Chondrocyte (in vitro differentiated cells): Measurements from ENCODE around the gene PIK3CB. TPM values are rescaled to one million over a fixed set of nuclear protein-coding genes. Genes with fewer than 3 reads are reported as not detected.
"Not testable (repeated sequence)": the region's sequence is repeated elsewhere in the genome, so short reads cannot be mapped to it uniquely, and the experiment has no call there.

Source experiments
- DNase-seq: peaks from one replicate; pipeline ENCODE4 v3.0.0; 2021; ENCODE audit warnings: mixed read lengths, low spot score
- H3K27ac Mint-ChIP-seq: one replicate; pipeline ENCODE4 v1.8.0; 2021; ENCODE audit warnings: mild to moderate bottlenecking, moderate library complexity, mixed read lengths; ENCODE audit not compliant: unreplicated experiment
- H3K27me3 Mint-ChIP-seq: 2 replicates; pipeline ENCODE4 v1.8.0; 2021; ENCODE audit warnings: low read depth, mixed read lengths
- H3K36me3 Mint-ChIP-seq: 2 replicates; pipeline ENCODE4 v1.8.0; 2021; ENCODE audit warnings: low read depth, mixed read lengths
- H3K4me1 Mint-ChIP-seq: 2 replicates; pipeline ENCODE4 v1.8.0; 2021; ENCODE audit warnings: low read depth, mild to moderate bottlenecking, mixed read lengths
- H3K4me3 Mint-ChIP-seq: one replicate; pipeline ENCODE4 v1.8.0; 2021; ENCODE audit warnings: mild to moderate bottlenecking, moderate library complexity, mixed read lengths; ENCODE audit not compliant: unreplicated experiment
- H3K9me3 Mint-ChIP-seq: 2 replicates; pipeline ENCODE4 v1.8.0; 2021; ENCODE audit warnings: low read depth, mixed read lengths
- CTCF ChIP-seq: fragments of 200-600 bp; sonication (generic); IDR thresholded peaks from 2 replicates; pipeline ENCODE4 v1.5.0; 2021; ENCODE audit warnings: antibody characterized with exemption, mild to moderate bottlenecking, moderate library complexity
- total RNA-seq: library from RNA; stranded (reverse); gene quantifications from 3 replicates; pipeline ENCODE4 v1.2.1, GENCODE V29; 2021

Gene PIK3CB
- total RNA-seq, 1 donor from 2014 or later: 19.5 TPM

DNA sequence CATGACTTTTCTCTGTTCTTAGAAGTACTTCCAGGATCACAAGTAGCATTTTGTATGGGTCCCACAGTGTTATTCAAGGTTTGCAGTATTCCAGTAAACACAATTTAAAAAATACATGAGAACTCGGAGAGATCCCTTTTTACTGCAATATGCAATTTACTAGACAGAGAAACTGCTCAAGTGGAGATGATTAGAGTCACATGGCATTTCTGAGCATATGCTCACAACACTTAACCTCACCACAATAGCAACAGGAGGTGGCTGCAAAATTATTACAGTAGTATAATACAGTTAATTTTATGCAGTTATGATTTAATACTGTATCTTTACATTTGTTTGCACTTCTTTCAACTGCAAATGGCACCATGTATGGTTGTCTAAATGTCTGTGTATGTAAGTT is 87.5 kb downstream of the PIK3CB start:
- no peaks in the 10 kb centered on the region for H3K27me3 Mint-ChIP-seq
- no peak for TF ChIP-seq CTCF
- no peaks in the 10 kb centered on the region for H3K4me1 Mint-ChIP-seq
- no peak overlapping the region for H3K4me3 Mint-ChIP-seq
- H3K36me3 Mint-ChIP-seq: peaks cover 6% of the 10 kb centered on the region
- H3K9me3 Mint-ChIP-seq: no peaks in the 10 kb centered on the region
- no peak overlapping the region for H3K27ac Mint-ChIP-seq
- DNase-seq: no peak

- Mint-ChIP-seq H3K4me3 (no peak overlapping the region), H3K27me3 (no peaks in the 10 kb centered on the region)
- no peak for TF ChIP-seq CTCF
These were observed 94.7 kb downstream of the PIK3CB start for GRCh38 chr3:138740072-138740471.

GRCh38 chr3:138732456-138732855 is 102.3 kb downstream of the PIK3CB start:
- H3K27me3 Mint-ChIP-seq: no peaks in the 10 kb centered on the region

More at GRCh38 chr3:138740072-138740471, 94.7 kb downstream of the PIK3CB start:
- no peak for DNase-seq
- Mint-ChIP-seq H3K4me1 (no peaks in the 10 kb centered on the region), H3K27ac (no peak overlapping the region), H3K36me3 (peaks cover 9% of the 10 kb centered on the region), H3K9me3 (no peaks in the 10 kb centered on the region)

DNA sequence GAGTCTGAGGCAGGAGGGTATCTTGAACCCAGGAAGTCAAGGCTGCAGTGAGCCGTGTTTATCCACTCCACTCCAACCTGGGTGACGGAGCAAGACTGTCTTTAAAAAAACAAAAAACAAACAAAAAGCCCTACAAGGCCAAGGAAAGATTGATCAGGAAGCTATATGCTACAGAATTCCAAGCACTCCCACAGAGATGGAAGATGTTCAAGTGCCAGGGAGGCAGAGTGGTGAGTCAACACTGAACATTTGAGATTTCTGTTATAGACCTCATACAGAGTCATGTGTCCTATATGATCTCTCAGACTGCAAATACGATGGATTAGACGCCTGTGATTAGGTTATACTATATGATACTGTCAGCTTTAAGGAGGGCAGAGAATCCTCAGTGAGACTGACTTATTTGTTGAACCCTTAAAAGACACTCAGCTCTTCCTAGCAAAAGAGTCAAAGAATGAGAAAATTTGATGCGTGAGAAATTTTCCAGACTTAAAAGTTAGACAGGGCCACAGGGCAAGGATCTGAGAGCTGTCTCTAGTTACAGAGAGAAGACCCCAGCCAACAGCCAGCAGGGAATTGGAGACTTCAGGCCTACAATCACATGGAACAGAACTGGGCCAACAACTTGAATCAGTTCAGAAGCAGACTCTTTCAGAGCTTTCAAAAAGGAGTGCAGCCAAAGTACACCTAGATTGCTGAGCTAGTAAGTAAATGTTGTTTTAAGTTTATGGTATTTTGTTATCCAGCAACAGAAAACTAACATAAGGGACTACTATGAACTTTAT is 107.6 kb downstream of the PIK3CB start:
- TF ChIP-seq CTCF: no peak
- Mint-ChIP-seq H3K4me1 (peaks cover 16% of the 10 kb centered on the region), H3K27me3 (no peaks in the 10 kb centered on the region), H3K27ac (peak overlapping the region; percentile 69), H3K4me3 (no peak overlapping the region), H3K9me3 (no peaks in the 10 kb centered on the region), H3K36me3 (peaks cover 2% of the 10 kb centered on the region)
- no peak for DNase-seq

More at GRCh38 chr3:138732456-138732855, 102.3 kb downstream of the PIK3CB start:
- no peak for TF ChIP-seq CTCF
- Mint-ChIP-seq H3K4me3 (no peak overlapping the region), H3K9me3 (no peaks in the 10 kb centered on the region), H3K27ac (no peak overlapping the region), H3K4me1 (no peaks in the 10 kb centered on the region), H3K36me3 (peaks cover 2% of the 10 kb centered on the region)
- no peak for DNase-seq

- peaks cover 16% of the 10 kb centered on the region for H3K4me1 Mint-ChIP-seq
- H3K27me3 Mint-ChIP-seq, H3K9me3 Mint-ChIP-seq, H3K36me3 Mint-ChIP-seq, H3K27ac Mint-ChIP-seq, DNase-seq, H3K4me3 Mint-ChIP-seq: not testable (repeated sequence)
These were observed 108.7 kb downstream of the PIK3CB start for GRCh38 chr3:138726042-138726441.

DNA sequence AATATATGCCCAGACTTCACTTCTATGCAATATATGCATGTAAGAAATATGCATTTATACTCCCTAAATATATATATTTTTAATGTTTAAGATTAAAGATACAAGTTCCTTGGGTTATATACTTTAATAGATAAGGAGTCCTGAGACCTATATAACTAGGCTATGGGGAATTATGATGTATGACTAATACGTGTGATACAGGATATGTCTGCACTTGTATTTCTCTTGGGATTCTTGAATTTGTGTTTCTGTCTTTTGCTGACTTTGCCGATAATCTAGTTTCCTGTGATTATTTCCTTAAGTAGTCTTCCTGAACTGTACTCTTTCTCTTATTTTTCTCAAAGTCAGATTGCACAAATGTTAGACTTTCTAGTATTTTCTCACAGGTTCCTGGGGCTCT is 109.6 kb downstream of the PIK3CB start:
- no peak for DNase-seq
- no peak overlapping the region for H3K4me3 Mint-ChIP-seq
- TF ChIP-seq CTCF: no peak
- H3K4me1 Mint-ChIP-seq: peaks cover 16% of the 10 kb centered on the region
- peaks cover 2% of the 10 kb centered on the region for H3K36me3 Mint-ChIP-seq
- H3K27ac Mint-ChIP-seq: no peak overlapping the region
- H3K27me3 Mint-ChIP-seq: no peaks in the 10 kb centered on the region
- no peaks in the 10 kb centered on the region for H3K9me3 Mint-ChIP-seq
